GM19328 (cell line): ENCODE data around the gene HSD17B2.
"Not testable (repeated sequence)": the region's sequence is repeated elsewhere in the genome, so short reads cannot be mapped to it uniquely, and the experiment has no call there.

ENCODE experiments used
- ATAC-seq: cut with Tn5 transposase; IDR thresholded peaks from one replicate; pipeline ENCODE4 v1.9.1; 2021; ENCODE audit warnings: mild to moderate bottlenecking, moderate library complexity; ENCODE audit not compliant: unreplicated experiment

HSD17B2 gene

GRCh38 chr16:82118749-82119148 is 83.7 kb downstream of the HSD17B2 start:
- no peak for ATAC-seq

DNA sequence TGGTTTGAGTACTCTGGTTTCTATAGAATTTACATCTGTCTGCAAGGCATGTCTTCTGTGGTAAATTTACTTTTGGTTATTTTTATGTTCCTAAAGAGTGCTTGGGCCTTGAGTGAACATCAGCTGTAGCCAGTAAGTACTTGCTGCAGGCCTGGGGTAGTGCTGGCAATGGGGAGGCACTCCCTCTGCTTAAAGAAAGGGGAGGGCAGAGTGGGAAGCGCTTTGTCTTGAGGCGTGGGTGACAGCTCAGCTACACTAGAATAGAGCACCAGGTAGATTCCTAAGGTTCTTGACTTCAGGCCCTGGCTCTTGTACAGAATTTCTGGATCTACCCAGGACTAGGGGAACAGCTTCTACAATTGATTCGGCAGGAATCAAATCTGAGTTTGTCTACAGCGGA is 84.4 kb downstream of the HSD17B2 start:
- ATAC-seq = no peak

DNA sequence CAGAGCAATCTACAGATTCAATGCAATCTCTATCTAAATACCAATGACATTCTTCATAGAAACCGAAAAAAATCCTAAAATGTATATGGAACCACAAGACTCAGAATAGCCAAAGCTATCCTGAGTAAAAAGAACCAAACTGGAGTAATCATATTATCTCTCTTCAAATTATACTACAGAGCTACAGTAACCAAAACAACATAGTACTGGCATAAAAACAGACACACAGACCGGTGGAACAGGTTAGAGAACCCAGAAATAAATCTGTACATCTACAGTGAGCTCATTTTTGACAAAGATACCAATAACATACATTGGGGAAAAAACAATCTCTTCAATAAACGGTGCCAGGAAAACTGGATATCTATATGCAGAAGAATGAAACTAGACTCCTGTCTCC is 89.6 kb downstream of the HSD17B2 start:
- ATAC-seq = no peak

GRCh38 chr16:82129881-82130280 is 94.8 kb downstream of the HSD17B2 start:
- no peak for ATAC-seq

GRCh38 chr16:82133798-82134197 is 98.7 kb downstream of the HSD17B2 start:
- no peak for ATAC-seq

DNA sequence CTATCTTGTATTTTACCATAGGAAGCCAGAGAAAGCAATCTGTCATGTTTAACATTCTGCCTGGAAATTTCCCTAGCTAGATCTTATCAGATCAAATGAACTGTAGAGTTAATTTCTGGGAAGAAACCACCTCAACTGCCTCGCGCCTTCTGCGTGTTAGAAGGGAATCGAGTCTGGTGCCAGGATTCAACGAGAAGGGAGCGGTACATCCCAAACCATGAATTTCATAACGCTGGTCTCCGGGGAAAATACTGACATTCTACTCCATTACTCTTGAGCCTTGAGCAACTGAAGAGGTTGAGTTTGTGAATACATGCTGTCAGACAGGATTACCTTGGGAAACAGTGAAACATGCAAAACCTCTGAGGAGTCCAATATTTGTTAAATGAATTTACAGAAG is 99.8 kb downstream of the HSD17B2 start:
- ATAC-seq = no peak

GRCh38 chr16:82135844-82136243 is 100.8 kb downstream of the HSD17B2 start:
- ATAC-seq = no peak

GRCh38 chr16:82136956-82137821 is 102.1 kb downstream of the HSD17B2 start:
- ATAC-seq = no peak

- ATAC-seq = no peak
Observed at GRCh38 chr16:82137822-82138167, 102.7 kb downstream of the HSD17B2 start.

GRCh38 chr16:82138478-82139285 is 103.6 kb downstream of the HSD17B2 start:
- no peak for ATAC-seq

- not testable (repeated sequence) for ATAC-seq
Observed at GRCh38 chr16:82139286-82139571, 104.2 kb downstream of the HSD17B2 start.

DNA sequence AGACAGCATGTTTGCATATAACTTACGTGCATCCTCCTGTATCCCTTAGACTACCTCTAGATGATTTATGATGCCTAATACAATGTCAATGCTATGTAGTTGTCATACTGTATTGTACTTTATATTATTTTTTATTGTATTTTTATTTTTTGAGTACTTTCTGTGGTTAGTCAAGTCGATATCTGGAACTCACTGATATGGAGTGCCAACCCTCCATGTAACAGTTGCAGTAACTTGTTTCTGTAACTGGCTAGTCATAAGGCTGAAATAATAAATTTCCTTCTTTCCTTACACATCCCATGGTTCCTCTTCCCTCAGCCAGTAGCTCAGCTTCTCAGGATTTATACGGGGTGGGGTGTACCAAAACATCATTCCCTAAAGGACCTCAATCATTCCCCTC is 111.5 kb downstream of the HSD17B2 start:
- no peak for ATAC-seq

GRCh38 chr16:82146957-82147356 is 111.9 kb downstream of the HSD17B2 start:
- ATAC-seq = no peak

- ATAC-seq = no peak
Observed at GRCh38 chr16:82147546-82147945, 112.5 kb downstream of the HSD17B2 start.
